ENCODE data around the gene LRP4.

DNA sequence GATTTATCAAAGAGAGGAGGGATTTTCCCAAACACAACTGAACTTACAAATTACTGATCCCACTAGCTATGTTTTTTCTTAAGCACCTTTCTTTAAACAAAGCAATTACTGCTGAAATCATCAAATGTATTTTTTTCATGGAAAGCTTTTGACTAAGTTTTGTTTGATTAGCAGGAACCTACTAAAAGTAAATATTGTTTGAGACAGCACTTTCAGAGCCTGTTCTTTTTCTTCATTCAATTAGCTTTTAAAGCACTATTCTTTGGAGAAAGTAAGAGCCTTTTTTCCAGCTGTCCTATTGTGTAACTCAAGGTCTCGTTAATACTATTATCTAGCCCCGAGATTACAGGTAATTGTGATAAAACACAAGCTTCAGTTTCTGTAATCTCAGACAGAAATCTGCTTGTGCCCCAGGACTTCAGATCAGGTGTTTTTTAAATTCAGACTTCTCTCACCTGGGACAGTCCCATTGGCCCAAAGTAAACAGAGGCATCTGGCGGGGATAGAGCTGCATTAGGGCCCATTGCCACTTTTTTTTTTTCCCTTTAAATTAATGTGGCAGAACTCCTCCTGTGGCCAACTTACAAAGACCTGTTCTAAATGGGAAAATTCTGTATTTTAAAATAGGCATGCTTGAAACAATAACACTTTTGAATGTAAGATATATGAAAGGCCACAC lies 29.2 kb upstream of the LRP4 start:
- TF ChIP-seq, protein P1, sequence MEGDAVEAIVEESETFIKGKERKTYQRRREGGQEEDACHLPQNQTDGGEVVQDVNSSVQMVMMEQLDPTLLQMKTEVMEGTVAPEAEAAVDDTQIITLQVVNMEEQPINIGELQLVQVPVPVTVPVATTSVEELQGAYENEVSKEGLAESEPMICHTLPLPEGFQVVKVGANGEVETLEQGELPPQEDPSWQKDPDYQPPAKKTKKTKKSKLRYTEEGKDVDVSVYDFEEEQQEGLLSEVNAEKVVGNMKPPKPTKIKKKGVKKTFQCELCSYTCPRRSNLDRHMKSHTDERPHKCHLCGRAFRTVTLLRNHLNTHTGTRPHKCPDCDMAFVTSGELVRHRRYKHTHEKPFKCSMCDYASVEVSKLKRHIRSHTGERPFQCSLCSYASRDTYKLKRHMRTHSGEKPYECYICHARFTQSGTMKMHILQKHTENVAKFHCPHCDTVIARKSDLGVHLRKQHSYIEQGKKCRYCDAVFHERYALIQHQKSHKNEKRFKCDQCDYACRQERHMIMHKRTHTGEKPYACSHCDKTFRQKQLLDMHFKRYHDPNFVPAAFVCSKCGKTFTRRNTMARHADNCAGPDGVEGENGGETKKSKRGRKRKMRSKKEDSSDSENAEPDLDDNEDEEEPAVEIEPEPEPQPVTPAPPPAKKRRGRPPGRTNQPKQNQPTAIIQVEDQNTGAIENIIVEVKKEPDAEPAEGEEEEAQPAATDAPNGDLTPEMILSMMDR (conservative IDR thresholded peaks at IDR 0.05; ENCODE audit: low read depth, low read length): no peak
- TF ChIP-seq POLR2A (IDR thresholded peaks at IDR 0.05; ENCODE audit: low read depth, low read length): no peak
- no peak for TF ChIP-seq RCOR1 (IDR thresholded peaks at IDR 0.05; ENCODE audit: insufficient replicate concordance, low read length)
- TF ChIP-seq, protein P2, sequence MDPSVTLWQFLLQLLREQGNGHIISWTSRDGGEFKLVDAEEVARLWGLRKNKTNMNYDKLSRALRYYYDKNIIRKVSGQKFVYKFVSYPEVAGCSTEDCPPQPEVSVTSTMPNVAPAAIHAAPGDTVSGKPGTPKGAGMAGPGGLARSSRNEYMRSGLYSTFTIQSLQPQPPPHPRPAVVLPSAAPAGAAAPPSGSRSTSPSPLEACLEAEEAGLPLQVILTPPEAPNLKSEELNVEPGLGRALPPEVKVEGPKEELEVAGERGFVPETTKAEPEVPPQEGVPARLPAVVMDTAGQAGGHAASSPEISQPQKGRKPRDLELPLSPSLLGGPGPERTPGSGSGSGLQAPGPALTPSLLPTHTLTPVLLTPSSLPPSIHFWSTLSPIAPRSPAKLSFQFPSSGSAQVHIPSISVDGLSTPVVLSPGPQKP (IDR thresholded peaks at IDR 0.05; ENCODE audit: borderline replicate concordance, low read depth, low read length): no peak
- no peak for TF ChIP-seq RAD21 (IDR thresholded peaks at IDR 0.05; ENCODE audit: low read length)
- TF ChIP-seq MXI1 (IDR thresholded peaks at IDR 0.05; ENCODE audit: borderline replicate concordance, low read depth, low read length): no peak
- TF ChIP-seq, protein P3, sequence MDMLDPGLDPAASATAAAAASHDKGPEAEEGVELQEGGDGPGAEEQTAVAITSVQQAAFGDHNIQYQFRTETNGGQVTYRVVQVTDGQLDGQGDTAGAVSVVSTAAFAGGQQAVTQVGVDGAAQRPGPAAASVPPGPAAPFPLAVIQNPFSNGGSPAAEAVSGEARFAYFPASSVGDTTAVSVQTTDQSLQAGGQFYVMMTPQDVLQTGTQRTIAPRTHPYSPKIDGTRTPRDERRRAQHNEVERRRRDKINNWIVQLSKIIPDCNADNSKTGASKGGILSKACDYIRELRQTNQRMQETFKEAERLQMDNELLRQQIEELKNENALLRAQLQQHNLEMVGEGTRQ (IDR thresholded peaks at IDR 0.05; ENCODE audit: low read depth, low read length): no peak
- no peak for TF ChIP-seq RFX5 (IDR thresholded peaks at IDR 0.05; ENCODE audit: low read depth, low read length)
- 0 out of 2 replicates have a peak, but pooled peaks have one; percentile 7 for TF ChIP-seq CEBPB (IDR thresholded peaks at IDR 0.05; ENCODE audit: low read depth, low read length)
- no peak for TF ChIP-seq CHD1 (IDR thresholded peaks at IDR 0.05; ENCODE audit: low read depth, low read length)
- TF ChIP-seq MAZ (IDR thresholded peaks at IDR 0.05; ENCODE audit: borderline replicate concordance, low read depth, low read length): no peak
